ENCODE results near the gene SLC30A7.

DNA sequence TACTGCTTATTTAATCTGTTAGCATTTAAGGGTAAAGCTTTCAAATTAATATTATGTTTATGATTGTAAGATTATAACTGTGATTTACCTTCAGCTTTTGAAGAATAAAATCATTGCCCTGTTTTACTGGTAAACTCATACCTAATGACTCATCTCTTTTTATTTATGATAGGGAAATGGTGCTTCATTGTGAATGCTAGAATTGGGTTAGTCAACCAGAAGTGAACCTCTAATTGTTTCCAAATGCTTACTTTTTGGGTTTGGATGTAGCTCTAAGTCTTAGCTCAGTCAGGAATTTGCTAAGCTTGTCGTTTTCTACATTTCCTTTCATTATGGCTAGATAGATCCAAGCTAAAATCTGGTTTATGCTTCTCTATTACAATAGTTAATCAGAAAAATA is 59.4 kb downstream of the SLC30A7 start:
- TF ChIP-seq CEBPB (IDR thresholded peaks at IDR 0.05) (no peak), EP300 (IDR thresholded peaks at IDR 0.05; ENCODE audit: borderline replicate concordance) (no peak), TEAD4 (IDR thresholded peaks at IDR 0.05) (no peak)
- TF ChIP-seq, protein P1, sequence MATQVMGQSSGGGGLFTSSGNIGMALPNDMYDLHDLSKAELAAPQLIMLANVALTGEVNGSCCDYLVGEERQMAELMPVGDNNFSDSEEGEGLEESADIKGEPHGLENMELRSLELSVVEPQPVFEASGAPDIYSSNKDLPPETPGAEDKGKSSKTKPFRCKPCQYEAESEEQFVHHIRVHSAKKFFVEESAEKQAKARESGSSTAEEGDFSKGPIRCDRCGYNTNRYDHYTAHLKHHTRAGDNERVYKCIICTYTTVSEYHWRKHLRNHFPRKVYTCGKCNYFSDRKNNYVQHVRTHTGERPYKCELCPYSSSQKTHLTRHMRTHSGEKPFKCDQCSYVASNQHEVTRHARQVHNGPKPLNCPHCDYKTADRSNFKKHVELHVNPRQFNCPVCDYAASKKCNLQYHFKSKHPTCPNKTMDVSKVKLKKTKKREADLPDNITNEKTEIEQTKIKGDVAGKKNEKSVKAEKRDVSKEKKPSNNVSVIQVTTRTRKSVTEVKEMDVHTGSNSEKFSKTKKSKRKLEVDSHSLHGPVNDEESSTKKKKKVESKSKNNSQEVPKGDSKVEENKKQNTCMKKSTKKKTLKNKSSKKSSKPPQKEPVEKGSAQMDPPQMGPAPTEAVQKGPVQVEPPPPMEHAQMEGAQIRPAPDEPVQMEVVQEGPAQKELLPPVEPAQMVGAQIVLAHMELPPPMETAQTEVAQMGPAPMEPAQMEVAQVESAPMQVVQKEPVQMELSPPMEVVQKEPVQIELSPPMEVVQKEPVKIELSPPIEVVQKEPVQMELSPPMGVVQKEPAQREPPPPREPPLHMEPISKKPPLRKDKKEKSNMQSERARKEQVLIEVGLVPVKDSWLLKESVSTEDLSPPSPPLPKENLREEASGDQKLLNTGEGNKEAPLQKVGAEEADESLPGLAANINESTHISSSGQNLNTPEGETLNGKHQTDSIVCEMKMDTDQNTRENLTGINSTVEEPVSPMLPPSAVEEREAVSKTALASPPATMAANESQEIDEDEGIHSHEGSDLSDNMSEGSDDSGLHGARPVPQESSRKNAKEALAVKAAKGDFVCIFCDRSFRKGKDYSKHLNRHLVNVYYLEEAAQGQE (IDR thresholded peaks at IDR 0.05; ENCODE audit: low read depth) = no peak

All from Ishikawa (cell line).